ENCODE results near the gene PTGS1. TPM values are rescaled to one million over a fixed set of nuclear protein-coding genes. Genes with fewer than 3 reads are reported as not detected.

The PTGS1 gene
- total RNA-seq, 1 donor from 2014 or later: 0.97 TPM

- H3K4me1 Mint-ChIP-seq (ENCODE audit: low read depth): peaks cover 3% of the 10 kb centered on the region
- peaks cover 2% of the 10 kb centered on the region for H3K36me3 Mint-ChIP-seq (ENCODE audit: low read depth)
- H3K4me3 Mint-ChIP-seq (ENCODE audit: unreplicated experiment): no peak overlapping the region
- H3K9me3 Mint-ChIP-seq (ENCODE audit: low read depth): no peaks in the 10 kb centered on the region
- H3K27ac Mint-ChIP-seq (ENCODE audit: unreplicated experiment): no peak overlapping the region
- TF ChIP-seq CTCF (IDR thresholded peaks at IDR 0.05): no peak
- peaks cover 20% of the 10 kb centered on the region for H3K27me3 Mint-ChIP-seq (ENCODE audit: low read depth)
- no peak for DNase-seq (ENCODE audit: low spot score)
These were observed 35.9 kb upstream of the PTGS1 start for GRCh38 chr9:122334916-122335315.

- Mint-ChIP-seq H3K27me3 (ENCODE audit: low read depth) (peaks cover 21% of the 10 kb centered on the region), H3K9me3 (ENCODE audit: low read depth) (no peaks in the 10 kb centered on the region), H3K4me3 (ENCODE audit: unreplicated experiment) (no peak overlapping the region), H3K36me3 (ENCODE audit: low read depth) (peaks cover 2% of the 10 kb centered on the region), H3K27ac (ENCODE audit: unreplicated experiment) (no peak overlapping the region), H3K4me1 (ENCODE audit: low read depth) (peaks cover 3% of the 10 kb centered on the region)
- DNase-seq (ENCODE audit: low spot score): no peak
- no peak for TF ChIP-seq CTCF (IDR thresholded peaks at IDR 0.05)
These were observed 34.6 kb upstream of the PTGS1 start for GRCh38 chr9:122336189-122336588.

GRCh38 chr9:122336866-122337555 is 33.8 kb upstream of the PTGS1 start:
- DNase-seq (ENCODE audit: low spot score): no peak
- TF ChIP-seq CTCF (IDR thresholded peaks at IDR 0.05): no peak
- Mint-ChIP-seq H3K4me3 (ENCODE audit: unreplicated experiment) (no peak overlapping the region), H3K27me3 (ENCODE audit: low read depth) (peaks cover 21% of the 10 kb centered on the region), H3K36me3 (ENCODE audit: low read depth) (no peaks in the 10 kb centered on the region), H3K4me1 (ENCODE audit: low read depth) (peaks cover 3% of the 10 kb centered on the region), H3K27ac (ENCODE audit: unreplicated experiment) (no peak overlapping the region), H3K9me3 (ENCODE audit: low read depth) (no peaks in the 10 kb centered on the region)

GRCh38 chr9:122337556-122337929 is 33.3 kb upstream of the PTGS1 start:
- DNase-seq (ENCODE audit: low spot score): no peak
- Mint-ChIP-seq H3K9me3 (ENCODE audit: low read depth) (no peaks in the 10 kb centered on the region), H3K27ac (ENCODE audit: unreplicated experiment) (no peak overlapping the region), H3K27me3 (ENCODE audit: low read depth) (peaks cover 21% of the 10 kb centered on the region), H3K36me3 (ENCODE audit: low read depth) (no peaks in the 10 kb centered on the region), H3K4me3 (ENCODE audit: unreplicated experiment) (no peak overlapping the region), H3K4me1 (ENCODE audit: low read depth) (peaks cover 3% of the 10 kb centered on the region)
- TF ChIP-seq CTCF (IDR thresholded peaks at IDR 0.05): no peak

GRCh38 chr9:122338536-122338935 is 32.3 kb upstream of the PTGS1 start:
- Mint-ChIP-seq H3K27me3 (ENCODE audit: low read depth) (peaks cover 21% of the 10 kb centered on the region), H3K4me1 (ENCODE audit: low read depth) (peaks cover 3% of the 10 kb centered on the region), H3K4me3 (ENCODE audit: unreplicated experiment) (no peak overlapping the region), H3K36me3 (ENCODE audit: low read depth) (no peaks in the 10 kb centered on the region), H3K27ac (ENCODE audit: unreplicated experiment) (no peak overlapping the region), H3K9me3 (ENCODE audit: low read depth) (no peaks in the 10 kb centered on the region)
- no peak for DNase-seq (ENCODE audit: low spot score)
- TF ChIP-seq CTCF (IDR thresholded peaks at IDR 0.05): no peak

Data from chondrocyte (in vitro differentiated cells).